ENCODE data around the gene TMEM131. TPM values are rescaled to one million over a fixed set of nuclear protein-coding genes. Genes with fewer than 3 reads are reported as not detected.
"Not testable (repeated sequence)": the region's sequence is repeated elsewhere in the genome, so short reads cannot be mapped to it uniquely, and the experiment has no call there.

TMEM131 gene
- total RNA-seq, 1 donor from 2014 or later, result 36.6 TPM

DNA sequence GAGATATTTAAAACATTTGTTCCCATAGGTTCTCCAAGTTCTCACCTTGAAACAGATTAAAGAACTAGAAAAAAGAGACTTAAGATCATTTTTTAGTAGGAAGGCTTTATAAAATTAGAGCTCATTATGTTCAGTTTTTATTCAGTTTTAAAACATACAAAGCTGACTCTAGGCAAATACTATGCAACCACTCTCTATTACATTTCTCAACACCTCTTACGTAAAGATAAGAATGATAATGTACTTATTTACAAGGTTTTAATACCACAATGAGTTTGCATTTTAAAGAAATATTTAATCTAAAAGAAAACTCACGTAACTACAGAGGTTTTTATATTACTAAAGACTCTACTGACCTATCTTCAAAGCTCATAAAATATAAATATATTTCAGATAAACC is 68.8 kb downstream of the TMEM131 start:
- H3K4me3 Mint-ChIP-seq (ENCODE audit: unreplicated experiment), result no peak overlapping the region
- TF ChIP-seq, protein P1, sequence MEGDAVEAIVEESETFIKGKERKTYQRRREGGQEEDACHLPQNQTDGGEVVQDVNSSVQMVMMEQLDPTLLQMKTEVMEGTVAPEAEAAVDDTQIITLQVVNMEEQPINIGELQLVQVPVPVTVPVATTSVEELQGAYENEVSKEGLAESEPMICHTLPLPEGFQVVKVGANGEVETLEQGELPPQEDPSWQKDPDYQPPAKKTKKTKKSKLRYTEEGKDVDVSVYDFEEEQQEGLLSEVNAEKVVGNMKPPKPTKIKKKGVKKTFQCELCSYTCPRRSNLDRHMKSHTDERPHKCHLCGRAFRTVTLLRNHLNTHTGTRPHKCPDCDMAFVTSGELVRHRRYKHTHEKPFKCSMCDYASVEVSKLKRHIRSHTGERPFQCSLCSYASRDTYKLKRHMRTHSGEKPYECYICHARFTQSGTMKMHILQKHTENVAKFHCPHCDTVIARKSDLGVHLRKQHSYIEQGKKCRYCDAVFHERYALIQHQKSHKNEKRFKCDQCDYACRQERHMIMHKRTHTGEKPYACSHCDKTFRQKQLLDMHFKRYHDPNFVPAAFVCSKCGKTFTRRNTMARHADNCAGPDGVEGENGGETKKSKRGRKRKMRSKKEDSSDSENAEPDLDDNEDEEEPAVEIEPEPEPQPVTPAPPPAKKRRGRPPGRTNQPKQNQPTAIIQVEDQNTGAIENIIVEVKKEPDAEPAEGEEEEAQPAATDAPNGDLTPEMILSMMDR (IDR thresholded peaks at IDR 0.05; ENCODE audit: partially characterized antibody, unreplicated experiment), result no peak
- peaks cover 11% of the 10 kb centered on the region for H3K4me1 Mint-ChIP-seq (ENCODE audit: low read depth, unreplicated experiment)
- peaks cover 2% of the 10 kb centered on the region for H3K9me3 Mint-ChIP-seq (ENCODE audit: unreplicated experiment)
- H3K36me3 Mint-ChIP-seq (ENCODE audit: unreplicated experiment), result peaks cover 8% of the 10 kb centered on the region
- no peak for DNase-seq
- no peak overlapping the region for H3K27ac Mint-ChIP-seq (ENCODE audit: unreplicated experiment)
- H3K27me3 Mint-ChIP-seq (ENCODE audit: unreplicated experiment), result no peaks in the 10 kb centered on the region

DNA sequence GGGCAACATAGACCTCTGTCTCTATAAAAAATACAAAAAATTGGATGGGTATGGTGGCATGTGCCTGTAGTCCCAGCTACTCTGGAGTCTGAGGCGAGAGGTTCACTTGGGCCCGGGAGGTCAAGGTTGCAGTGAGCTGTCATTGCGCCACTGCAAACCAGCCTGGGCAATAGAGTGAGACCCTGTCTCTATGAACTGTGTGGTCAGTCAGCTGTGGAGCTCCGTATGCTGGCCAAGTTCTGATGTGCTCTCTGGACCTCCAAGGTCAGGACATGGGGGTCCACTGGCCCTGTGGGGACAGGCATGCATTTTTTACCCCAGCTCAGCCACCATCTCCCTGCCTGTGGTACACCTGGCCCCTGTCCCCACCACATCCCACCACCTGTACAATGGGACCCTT is 71.6 kb downstream of the TMEM131 start:
- Mint-ChIP-seq H3K4me3 (ENCODE audit: unreplicated experiment) (no peak overlapping the region), H3K27me3 (ENCODE audit: unreplicated experiment) (peaks cover 2% of the 10 kb centered on the region), H3K9me3 (ENCODE audit: unreplicated experiment) (peaks cover 2% of the 10 kb centered on the region), H3K36me3 (ENCODE audit: unreplicated experiment) (peaks cover 8% of the 10 kb centered on the region), H3K27ac (ENCODE audit: unreplicated experiment) (no peak overlapping the region), H3K4me1 (ENCODE audit: low read depth, unreplicated experiment) (peaks cover 10% of the 10 kb centered on the region)
- TF ChIP-seq, protein P1 (IDR thresholded peaks at IDR 0.05; ENCODE audit: partially characterized antibody, unreplicated experiment), result no peak
- DNase-seq, result no peak

DNA sequence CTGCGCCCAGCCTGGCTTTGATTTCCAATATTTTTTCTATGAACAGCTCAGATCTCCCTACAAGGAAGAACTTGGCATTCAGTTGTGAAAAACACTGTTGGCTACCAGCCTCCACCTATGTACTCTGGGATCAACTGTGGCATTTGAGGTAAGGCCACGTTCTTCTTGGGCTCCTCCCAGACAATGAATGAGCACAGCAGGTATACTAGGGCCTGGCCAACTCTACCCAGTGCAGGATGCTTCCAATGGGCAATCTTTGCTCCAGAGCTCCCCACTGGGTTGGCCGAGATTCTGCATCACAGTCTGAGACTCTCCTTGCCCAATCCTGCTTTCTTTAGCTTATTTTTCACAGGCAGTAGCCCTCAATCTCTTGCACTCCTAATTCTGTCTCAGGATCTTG is 75.9 kb downstream of the TMEM131 start:
- Mint-ChIP-seq H3K36me3 (ENCODE audit: unreplicated experiment) (no peaks in the 10 kb centered on the region), H3K4me1 (ENCODE audit: low read depth, unreplicated experiment) (peaks cover 5% of the 10 kb centered on the region), H3K4me3 (ENCODE audit: unreplicated experiment) (no peak overlapping the region), H3K27me3 (ENCODE audit: unreplicated experiment) (peaks cover 2% of the 10 kb centered on the region), H3K9me3 (ENCODE audit: unreplicated experiment) (no peaks in the 10 kb centered on the region), H3K27ac (ENCODE audit: unreplicated experiment) (no peak overlapping the region)
- TF ChIP-seq, protein P1 (IDR thresholded peaks at IDR 0.05; ENCODE audit: partially characterized antibody, unreplicated experiment), result no peak
- no peak for DNase-seq

DNA sequence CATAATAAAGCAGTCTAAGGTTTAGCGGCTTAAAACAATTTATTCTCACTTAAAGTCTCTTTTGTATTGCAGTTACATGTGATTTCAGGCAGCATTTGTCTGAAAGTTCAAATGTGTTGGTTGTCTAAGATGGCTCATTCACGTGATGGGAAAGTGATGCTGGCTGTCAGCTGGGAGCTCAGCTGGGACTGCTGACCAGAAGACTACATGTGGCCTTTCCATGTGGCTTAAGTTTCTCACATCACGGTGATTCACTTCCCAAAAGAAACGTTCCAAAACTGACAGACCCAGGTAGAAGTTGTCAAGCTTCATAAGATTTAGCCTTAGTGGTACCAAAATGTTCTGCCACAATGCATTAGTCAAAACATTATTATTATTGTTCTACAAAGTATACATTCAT is 76.9 kb downstream of the TMEM131 start:
- Mint-ChIP-seq H3K4me3 (ENCODE audit: unreplicated experiment) (no peak overlapping the region), H3K4me1 (ENCODE audit: low read depth, unreplicated experiment) (peaks cover 12% of the 10 kb centered on the region), H3K36me3 (ENCODE audit: unreplicated experiment) (no peaks in the 10 kb centered on the region), H3K9me3 (ENCODE audit: unreplicated experiment) (no peaks in the 10 kb centered on the region), H3K27me3 (ENCODE audit: unreplicated experiment) (peaks cover 5% of the 10 kb centered on the region), H3K27ac (ENCODE audit: unreplicated experiment) (no peak overlapping the region)
- TF ChIP-seq, protein P1 (IDR thresholded peaks at IDR 0.05; ENCODE audit: partially characterized antibody, unreplicated experiment), result no peak
- no peak for DNase-seq

DNA sequence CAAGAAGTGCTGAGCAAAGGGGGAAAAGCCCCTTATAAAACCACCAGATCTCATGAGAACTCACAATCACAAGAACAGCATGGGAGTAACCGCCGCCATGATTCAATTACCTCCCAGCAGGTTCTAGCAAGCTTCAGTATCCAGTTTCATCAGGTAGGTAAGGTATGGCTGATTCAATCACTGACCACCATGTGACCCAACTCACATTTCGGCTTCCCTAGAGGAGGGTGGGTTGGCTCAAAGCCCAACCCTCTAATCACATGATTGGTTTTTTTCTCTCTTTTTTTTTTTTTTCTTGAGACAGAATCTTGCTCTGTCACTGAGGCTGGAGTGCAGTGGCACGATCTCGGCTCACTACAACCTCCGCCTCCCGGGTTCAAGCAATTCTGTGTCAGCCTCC is 78.1 kb downstream of the TMEM131 start:
- not testable (repeated sequence) for H3K9me3 Mint-ChIP-seq (ENCODE audit: unreplicated experiment); H3K4me3 Mint-ChIP-seq (ENCODE audit: unreplicated experiment); H3K36me3 Mint-ChIP-seq (ENCODE audit: unreplicated experiment); DNase-seq; H3K27me3 Mint-ChIP-seq (ENCODE audit: unreplicated experiment); H3K27ac Mint-ChIP-seq (ENCODE audit: unreplicated experiment)
- H3K4me1 Mint-ChIP-seq (ENCODE audit: low read depth, unreplicated experiment), result peaks cover 12% of the 10 kb centered on the region
